WI38 (cell line): ENCODE data around the gene KRT17.
"Not testable (repeated sequence)": the region's sequence is repeated elsewhere in the genome, so short reads cannot be mapped to it uniquely, and the experiment has no call there.

Source experiments
- H3K4me3 ChIP-seq: 2 replicates; pipeline ENCODE4 v1.5.1; 2011; ENCODE audit warnings: low read depth, mild to moderate bottlenecking, control low read depth, low read length
- TF ChIP-seq, protein P1 (sequence below): IDR thresholded peaks from 2 replicates; pipeline ENCODE4 v1.5.1; 2012; ENCODE audit warnings: low read depth, mild to moderate bottlenecking, control low read depth, low read length

KRT17 gene

DNA sequence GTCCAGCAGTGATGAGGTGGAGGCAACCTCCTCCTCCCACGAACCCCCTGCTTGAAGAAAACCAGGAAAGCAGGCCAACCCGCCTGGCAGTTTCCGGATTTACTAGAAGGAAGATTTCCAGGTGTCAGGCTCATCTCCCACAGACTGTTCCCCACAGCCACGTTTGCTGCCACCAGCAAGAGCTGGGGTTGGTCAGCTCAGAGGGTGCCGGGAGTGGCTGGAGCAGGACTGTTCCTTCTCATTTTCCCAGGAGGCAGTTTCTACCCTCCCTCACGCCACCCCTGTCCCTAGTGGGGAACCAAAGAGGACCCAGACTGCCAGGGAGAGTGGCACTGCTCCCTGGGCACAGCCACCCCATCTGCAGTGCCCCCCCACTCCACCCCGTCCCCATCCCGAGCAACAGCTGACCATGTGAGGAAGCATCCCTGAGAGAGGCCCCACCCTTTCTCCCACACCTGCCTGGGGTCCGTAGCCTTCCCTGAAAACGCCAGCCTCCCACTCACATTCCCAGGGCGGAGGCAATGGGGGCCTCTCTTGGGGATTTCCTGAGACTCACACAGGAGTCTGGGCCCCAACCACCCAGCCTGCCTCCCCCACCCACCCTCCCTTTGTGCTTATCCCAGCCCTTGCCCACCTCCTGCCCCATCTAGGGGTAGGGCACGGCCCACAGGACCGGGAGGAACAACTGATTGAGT is 5.9 kb downstream of the KRT17 start:
- TF ChIP-seq, protein P1, sequence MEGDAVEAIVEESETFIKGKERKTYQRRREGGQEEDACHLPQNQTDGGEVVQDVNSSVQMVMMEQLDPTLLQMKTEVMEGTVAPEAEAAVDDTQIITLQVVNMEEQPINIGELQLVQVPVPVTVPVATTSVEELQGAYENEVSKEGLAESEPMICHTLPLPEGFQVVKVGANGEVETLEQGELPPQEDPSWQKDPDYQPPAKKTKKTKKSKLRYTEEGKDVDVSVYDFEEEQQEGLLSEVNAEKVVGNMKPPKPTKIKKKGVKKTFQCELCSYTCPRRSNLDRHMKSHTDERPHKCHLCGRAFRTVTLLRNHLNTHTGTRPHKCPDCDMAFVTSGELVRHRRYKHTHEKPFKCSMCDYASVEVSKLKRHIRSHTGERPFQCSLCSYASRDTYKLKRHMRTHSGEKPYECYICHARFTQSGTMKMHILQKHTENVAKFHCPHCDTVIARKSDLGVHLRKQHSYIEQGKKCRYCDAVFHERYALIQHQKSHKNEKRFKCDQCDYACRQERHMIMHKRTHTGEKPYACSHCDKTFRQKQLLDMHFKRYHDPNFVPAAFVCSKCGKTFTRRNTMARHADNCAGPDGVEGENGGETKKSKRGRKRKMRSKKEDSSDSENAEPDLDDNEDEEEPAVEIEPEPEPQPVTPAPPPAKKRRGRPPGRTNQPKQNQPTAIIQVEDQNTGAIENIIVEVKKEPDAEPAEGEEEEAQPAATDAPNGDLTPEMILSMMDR = no peak
- H3K4me3 ChIP-seq = no peak overlapping the region

DNA sequence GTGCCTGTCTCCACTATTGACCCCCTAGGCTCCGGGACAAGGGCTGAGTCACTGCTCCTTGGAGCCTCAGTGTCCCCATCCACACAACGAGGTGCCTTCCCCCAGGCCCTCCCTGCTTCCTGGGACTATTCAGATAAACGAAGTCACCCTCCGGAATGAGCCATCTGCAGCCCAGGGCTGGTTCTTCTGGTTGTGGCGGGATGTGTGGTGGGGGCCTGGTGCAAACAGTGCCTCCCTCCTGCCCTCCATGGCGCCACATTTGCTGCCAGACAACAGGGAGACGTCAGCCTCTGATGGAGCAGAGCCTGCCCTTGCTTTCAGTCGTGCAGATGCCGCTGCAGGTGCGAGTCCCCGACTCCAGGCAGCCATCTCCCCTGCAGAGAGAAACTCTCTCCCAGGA is 6.7 kb downstream of the KRT17 start:
- TF ChIP-seq, protein P1 = no peak
- no peak overlapping the region for H3K4me3 ChIP-seq

DNA sequence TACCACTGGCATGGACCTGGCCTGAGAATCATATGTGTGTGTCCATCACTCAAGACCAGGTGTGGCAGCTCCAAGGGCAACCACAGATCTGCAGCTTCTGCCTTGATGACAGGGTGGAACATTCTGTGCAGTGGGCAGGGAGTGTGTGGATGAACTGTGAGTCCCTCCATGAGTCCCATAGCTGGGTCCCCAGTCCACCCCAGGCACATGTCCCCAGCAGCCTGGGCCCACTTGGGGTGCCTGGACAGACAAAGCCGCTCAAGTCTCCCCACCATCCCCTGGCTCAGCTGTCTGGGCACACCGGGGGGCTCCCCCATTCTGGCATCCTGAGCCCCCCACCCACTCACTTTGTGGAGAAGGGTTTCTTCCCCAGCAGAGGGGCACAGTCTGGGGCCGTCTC is 7.2 kb downstream of the KRT17 start:
- TF ChIP-seq, protein P1 = no peak

DNA sequence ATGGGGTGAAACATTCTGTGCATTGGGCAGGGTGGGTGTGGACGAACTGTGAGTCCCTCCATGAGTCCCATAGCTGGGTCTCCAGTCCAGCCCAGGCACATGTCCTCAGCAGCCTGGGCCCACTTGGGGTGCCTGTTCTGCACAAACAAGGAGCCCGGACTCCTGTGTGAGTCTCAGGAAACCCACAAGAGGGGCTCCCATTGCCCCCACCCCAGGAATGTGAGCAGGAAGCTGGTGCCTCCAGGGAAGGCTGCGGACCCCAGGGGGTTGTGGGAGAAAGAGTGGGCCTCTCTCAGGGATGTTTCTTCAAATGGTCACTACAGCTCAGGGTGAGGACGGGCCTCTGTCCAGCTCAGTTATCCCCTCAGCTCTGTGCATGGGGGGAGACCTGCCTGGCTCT is 7.9 kb downstream of the KRT17 start:
- H3K4me3 ChIP-seq = not testable (repeated sequence)

More for the DNA sequence above, 7.2 kb downstream of the KRT17 start:
- no peak overlapping the region for H3K4me3 ChIP-seq

DNA sequence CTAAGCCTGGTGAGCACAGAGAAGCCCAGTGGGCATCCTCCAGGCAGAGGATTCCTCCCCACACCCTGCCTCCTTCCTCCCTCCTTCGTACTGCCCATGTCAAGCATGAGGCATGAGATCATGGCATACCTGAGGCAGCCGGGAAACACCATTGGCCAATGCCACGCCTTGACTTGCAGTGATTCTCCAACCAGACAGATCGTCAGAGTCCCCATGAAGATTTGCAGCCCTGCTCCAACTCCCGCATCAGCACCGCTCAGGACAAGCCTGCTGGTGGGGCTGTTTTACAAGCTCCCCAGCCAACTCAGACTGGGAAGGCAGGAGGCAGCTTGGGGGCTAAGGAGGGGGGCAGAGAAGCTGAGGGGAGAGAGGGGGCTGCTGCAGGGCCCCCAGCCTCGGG is 8.9 kb downstream of the KRT17 start:
- H3K4me3 ChIP-seq = no peak overlapping the region
- TF ChIP-seq, protein P1 = no peak

DNA sequence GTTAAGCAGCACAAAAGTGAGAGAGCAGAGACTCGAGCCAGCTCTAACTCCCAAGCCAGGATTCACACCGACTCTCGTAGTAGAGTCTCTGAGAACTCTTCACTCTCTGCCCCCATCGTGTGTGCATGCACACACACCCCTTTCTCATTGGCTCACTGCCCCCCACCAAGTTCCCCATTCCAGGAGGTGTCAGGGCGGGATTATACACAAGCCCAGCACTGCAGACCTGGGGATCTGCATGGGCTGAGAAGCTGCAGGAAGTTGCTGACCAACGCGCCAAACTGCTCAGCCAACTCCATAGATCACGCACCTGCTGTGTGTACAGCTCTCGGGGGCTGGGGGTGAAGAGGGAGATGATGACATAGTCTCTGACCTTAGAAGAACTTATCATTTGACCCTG is 9.6 kb downstream of the KRT17 start:
- H3K4me3 ChIP-seq = not testable (repeated sequence)

DNA sequence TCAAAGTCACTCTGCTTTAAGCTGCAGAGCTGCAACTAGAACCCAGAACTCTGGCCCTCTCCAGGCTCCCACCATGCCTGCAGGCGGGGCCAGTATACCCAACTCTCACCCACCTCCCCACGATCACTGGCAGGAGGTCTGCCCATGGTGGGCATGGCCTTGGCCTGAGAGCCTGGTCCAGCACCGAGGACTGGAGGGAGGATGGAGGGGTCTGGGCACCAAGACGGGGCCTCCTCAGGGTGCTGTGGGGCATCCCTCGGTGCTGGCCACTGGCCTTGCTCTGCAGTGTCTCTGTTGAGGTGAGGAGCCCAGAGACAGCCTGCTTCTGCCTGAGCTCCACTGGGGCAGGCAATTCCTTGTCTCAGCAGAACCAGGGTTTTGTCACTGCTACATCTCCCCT is 10.3 kb downstream of the KRT17 start:
- H3K4me3 ChIP-seq = no peak overlapping the region
- TF ChIP-seq, protein P1 = no peak

DNA sequence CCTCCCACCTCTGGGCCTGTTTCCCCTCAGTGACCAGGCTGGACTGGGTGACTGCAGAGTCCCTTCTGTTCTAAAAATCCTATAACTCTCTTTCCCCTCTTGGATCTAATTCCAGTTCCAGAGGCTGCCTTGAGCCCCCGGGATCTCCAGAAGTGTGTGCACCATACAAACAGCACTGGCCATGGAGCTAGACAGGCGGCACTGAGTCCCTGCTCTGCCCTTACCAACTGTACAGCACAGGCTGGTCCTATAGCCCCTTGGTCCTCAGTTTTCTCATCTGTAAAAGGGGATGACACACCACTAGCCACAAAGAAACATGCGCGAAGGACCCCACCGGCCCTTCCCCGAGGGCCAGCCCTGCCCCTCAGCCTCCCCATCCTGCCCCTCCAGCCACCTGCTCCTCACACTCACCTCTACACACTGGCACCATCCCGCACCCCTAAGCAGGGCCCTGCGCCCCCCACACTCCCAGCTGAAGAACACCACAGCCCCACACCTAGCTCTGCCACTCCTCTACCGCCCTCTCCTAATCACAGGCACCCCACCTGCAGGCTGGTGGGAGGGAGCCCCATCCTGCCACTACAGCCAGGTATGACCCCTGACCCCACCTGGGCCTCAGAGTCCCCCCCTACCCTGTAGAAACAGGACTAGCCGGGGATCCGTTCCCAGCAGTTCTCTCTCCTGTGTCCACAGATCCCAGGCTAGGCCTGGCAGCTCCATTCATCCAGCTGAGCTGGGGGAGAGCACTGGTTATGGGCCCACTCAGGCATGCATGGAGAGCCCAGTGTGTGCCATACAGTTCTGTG is 10.9 kb downstream of the KRT17 start:
- TF ChIP-seq, protein P1 = no peak
- no peak overlapping the region for H3K4me3 ChIP-seq

DNA sequence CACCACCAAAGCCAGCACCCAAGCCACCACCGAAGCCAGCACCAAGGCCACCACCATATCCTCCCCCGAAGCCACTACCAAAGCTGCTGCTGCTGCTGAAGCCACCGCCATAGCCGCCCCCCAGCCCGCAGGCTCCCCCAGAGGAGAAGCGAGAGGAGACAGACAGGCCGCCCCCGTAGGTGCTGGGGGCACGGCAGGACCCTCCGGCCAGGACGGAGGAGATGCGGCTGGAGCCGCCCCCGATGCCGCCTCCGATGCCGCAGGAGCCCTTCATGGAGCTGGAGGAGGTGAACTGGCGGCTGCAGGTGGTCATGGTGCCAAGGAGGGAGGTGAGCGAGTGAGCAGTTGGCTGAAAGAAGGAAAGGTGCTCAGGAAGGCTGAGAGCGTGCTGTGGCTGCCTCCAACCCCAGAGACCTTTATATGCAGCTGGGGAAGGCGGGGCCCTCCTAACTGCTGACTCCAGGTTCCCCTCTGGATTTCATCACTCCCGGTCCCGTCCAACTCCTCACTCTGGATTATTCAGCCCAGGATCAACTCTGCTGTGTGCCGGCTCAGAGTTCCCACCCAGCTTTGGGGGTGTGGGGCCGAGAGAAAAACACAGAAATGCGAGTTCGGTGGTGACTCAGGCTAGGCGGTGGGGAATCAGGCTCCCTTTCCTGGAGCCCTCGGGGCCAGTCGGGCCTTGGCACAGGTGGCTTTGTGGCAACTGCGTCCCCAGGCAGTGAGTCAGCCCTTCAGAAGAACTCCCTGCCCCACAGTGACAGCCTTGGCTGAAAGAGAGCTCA is 11.8 kb downstream of the KRT17 start, which contains the start of gene KRT16:
TSS of gene KRT16 (minus strand) at position 392 of the 785 bp plus-strand sequence. CDS start at position 313, 79 bp downstream.
- H3K4me3 ChIP-seq = not testable (repeated sequence)
